HG03196 (cell line): ENCODE results near the gene CEP135.

Experiments
- ATAC-seq: cut with Tn5 transposase; IDR thresholded peaks from one replicate; pipeline ENCODE4 v1.9.1; 2021; ENCODE audit not compliant: unreplicated experiment

The CEP135 gene

DNA sequence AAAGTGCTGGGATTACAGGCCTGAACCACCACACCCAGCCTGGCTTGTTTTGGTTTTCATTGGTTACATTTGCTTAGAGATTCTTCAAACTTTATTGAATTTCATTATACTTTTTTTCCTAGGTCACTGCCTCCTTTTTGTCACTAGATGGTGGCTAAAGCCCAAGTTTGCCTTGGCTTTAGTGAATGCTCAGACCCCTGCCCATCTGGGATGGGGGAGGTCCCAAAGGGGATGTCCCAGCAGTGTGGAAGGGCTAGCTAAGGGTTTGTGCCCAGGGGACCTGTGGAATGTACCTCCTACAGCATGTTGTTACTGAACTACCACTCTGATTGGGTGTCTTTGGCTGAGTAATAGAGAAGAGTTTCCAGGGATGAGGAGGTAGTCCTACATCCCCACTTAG, 58.4 kb downstream of the CEP135 start:
- no peak for ATAC-seq

DNA sequence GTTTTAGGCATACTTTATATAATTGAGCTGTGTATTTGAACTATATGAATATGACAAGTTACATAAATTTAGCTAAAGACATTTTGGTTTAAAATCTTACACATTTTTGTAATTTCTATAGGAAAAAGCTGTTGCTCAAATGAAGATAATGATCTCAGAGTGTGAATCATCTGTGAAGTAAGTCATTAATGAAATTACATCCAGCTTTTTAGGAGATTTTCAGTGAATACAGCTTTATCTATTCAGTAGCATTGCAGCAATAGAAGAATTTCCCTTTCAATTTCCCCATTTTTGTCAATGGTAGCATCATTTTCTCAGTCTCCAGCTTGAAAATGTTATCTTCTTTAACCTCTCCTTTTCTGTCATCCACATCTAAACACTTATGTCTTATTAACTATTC, 59.5 kb downstream of the CEP135 start:
- ATAC-seq = no peak

DNA sequence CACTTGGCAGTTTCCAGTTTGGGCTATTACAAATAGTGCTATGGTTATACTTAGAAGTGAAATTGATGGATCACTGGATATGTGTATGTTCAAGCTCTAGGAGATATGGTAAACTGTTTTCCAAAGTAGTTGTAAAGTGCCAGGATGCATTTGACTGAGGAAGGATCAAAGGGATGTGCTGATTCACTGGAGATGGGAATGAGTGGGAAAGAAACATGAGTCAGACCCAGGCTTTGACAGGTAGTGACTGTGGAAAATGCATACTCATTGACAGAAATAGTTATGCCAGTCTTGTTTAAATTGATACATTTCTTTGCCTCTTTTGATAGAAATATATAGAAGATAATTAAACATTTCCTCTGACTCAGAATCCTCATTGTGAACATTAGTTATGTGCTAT, 77.9 kb downstream of the CEP135 start:
- no peak for ATAC-seq

DNA sequence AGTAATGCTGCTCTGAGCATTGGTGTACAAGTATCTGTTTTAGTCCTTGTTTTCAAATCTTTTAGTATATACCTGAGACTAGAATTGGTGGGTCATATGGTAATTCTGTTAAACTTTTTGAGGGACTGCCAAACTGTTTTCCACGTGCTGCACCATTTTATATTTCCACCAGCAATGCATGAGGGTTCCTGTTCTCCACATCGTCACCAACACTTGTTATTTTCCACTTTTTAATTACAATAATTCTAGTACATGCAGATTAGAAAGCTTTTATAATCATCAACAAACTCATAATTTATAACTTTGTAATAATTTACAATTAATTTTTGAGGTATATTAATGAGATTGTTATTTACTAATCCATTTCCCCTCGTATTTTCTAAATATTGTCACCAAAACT, 79.4 kb downstream of the CEP135 start:
- no peak for ATAC-seq

DNA sequence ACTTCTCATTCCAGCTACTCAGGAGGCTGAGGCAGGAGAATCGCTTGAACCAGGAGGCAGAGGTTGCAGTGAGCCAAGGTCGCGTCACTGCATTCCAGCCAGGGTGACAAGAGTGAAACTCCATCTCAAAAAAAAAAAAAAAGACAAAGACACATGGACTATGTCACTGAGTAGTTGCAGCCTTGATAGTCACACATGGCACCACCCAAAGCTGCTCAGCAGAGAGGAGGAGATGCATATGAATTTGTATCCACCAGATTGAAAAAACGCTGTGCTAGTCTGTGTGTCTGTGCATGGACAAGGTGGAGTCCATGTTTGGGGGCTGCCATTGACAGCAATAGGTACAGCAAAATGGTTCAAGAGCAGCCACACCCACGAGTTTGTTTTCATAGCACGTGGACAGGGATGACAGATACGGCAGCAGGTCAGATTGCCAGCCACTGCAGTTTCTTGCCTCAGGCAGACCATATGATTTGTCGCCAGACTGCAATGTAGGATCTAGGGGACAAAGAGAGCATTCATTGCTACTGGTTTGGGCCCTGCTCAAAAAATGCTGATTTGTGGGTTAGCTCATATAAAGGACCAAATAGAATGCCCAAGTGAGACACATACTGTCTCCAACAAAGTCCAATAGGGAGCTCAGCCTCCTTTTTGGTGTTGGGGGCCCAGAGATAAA, 89.9 kb downstream of the CEP135 start:
- ATAC-seq = no peak

DNA sequence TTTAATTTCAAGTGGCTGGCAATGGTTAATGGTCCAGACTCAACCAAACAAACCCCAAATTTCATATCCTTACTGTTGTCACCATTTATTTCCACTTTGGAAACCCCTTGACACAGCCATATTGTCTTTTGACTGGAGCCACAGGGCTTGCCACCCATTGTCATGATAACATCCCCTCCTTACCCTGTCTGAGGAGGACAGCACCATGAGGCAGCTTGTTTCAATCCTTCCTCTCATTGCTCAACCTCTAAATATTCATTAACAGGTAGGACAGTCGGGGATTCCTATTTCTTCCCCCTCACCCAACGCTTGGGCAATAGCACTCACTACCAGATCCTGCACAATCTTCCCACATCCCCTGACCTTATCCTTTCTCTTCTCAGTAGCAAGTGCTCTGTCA, 92.1 kb downstream of the CEP135 start:
- ATAC-seq = no peak

DNA sequence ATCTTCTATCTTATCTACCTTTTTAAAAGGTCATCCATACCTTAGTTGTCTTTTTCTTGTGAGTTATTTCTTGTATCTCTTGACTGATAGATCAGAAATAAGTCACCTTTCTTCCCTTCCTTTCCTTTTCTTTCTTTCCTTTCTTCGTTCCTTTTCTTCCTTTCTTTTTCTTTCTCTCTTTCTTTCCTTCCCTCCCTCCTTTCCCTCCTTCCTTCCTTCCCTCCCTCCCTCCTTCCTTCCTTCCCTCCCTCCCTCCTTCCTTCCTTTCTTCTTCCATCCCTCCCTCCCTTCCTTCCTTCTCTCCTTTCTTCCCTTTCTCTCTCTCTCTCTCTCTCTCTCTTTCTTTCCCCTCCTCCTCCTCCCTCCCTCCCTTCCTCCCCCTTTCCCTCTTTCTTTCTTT, 93.5 kb downstream of the CEP135 start:
- no peak for ATAC-seq

DNA sequence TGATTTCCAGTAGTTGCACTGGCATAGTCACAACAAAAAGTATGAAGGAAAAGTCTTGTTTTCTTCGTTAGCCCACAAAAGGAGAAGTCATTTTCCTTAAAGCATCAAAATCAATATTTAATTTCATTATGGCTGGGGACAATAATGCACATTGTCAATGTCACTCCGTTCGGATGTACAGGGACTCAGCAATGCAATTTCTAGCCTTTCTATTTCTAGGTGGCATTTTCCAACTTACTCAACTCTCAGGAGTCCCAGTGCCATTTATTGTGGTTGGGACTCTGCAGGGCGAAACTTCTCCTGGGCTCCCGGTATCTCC, 99.6 kb downstream of the CEP135 start:
- ATAC-seq = no peak

DNA sequence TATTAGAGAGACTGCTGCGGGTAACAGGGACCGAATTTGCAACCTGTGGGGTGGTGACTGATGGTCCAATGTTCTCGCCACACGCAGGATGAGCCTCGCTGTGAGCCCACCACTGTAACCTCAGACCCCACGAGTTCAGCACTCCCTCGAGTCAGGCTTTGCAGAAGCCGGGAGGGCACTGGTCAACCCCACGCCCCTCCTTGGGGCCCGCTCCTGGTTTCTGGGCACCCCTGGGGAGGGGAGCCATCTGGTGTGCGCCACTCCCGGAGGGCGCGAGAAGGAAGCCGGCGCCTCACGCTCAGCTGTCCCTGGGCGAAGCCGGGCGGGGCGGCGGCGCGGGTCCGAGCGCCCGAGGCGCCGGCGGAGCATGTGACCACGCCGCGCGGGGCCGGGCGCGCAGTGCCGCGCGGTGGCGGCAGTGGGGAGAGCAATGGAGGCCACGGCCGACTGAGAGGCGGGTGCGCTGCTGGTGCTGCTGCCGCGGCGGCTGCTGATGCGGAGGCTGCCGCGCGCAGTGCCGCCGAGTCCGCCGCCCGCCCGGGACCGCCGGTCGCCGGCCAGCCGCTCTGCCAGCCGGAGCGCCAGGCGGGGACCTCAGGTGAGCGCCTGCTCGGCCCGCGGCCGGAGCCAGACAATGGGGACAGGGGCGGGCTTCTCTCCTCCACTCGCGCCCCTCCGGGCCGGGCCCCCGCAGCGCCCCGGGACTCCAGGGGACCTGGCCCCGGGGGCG, 100.1 kb downstream of the CEP135 start:
- peak; percentile 97 for ATAC-seq

DNA sequence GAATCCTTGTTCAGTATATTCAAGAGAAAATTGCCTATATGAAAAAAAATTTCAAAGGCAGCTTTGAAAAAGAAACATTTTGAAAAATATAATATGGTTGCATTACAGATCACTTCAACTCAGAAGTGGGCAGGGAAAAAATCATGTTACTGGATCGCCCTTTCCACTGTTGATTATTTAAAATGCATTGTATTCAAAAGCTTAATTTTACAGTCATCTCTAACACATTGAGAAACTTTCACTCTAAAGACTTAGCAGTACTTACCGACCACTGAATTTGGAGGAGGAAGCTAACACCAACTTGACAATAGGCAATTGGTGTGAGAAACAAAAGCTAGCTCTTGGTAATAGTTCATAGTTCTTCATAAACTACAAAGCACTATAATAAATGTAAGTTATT, 101.9 kb downstream of the CEP135 start:
- ATAC-seq = no peak

DNA sequence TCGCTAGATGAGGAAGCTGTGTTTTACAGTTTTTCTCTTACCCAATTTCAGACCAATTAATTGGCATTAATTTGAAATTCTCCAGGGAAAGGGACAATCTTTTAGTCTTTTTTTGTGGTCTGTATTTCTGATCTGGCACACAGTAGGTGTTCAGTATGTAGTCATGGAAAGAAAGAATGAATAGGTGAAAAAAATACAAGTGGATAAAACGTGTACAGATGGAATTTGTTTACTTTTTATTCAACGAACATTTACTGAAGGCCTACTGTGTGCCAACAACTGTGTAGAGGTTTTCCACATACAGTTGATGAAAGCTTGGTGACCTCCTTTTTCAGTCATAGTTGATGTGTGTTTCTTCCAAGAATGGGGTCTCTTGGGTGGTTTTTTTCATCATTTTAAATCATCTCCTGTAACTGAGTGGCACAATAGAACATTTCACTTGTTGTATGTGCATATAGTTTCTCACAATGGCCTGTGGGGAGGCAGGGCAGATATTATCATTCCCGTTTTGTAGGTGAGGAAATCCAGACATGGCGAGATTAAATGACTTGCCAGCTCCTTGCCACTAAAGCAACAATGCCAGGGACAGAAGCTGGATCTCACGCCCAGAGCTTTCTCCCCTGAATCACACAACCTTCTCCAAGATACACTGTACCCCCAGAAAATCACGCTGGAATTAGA, 102.4 kb downstream of the CEP135 start:
- ATAC-seq = no peak

DNA sequence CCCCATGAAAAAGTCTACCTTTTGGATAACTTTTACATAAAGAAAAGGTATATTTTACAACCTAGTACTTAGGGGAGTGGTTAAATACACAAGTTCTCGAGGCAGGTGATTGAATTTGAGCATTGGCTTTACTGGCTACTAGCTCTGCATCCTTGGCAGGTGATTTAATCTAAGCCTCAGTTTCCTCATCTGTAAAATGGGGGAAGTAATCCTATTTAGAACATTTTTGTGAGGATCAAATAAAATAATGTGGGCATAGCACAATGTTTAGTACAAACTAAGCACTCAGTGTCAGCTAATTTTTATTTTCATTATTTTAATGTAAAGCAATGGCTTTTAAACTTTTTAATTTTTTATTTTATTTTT, 102.9 kb downstream of the CEP135 start:
- no peak for ATAC-seq

DNA sequence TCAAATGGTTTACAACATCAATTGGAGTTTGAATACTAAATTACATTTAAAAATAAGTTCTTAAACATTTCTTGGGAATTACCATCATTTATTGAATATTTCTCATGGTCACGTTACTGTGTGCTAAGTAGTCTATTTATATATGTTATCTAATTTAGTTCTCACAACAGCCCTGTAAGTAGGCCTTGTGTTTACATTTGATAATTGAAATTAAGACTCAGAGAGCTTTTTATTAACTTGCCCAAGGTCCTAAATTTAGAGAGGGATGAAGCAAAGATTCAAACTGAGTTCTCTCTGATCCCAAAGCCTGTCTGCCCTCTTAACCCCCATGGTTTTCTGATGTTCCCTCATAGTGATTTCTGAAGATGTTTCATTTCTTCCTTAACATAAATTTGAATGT, 103.7 kb downstream of the CEP135 start:
- no peak for ATAC-seq

DNA sequence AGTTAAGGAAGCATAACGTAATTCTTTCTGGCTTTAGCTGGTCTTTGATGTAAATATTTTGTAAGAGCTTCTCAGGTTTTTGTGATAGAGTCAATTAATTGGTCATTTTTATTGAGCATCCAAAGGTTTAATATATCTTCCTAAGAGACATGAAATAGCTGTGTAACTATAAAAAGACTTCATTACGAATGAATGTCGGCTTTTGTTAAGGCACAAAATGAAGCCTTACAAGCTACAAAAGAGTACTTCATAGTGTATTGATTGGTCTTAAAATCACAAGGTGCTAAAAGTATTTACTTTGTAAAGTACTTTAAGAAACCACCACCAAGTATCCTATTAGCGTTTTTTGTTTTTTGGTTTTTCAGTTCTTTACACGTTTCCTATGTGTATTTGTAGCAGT, 104.2 kb downstream of the CEP135 start:
- ATAC-seq = no peak

DNA sequence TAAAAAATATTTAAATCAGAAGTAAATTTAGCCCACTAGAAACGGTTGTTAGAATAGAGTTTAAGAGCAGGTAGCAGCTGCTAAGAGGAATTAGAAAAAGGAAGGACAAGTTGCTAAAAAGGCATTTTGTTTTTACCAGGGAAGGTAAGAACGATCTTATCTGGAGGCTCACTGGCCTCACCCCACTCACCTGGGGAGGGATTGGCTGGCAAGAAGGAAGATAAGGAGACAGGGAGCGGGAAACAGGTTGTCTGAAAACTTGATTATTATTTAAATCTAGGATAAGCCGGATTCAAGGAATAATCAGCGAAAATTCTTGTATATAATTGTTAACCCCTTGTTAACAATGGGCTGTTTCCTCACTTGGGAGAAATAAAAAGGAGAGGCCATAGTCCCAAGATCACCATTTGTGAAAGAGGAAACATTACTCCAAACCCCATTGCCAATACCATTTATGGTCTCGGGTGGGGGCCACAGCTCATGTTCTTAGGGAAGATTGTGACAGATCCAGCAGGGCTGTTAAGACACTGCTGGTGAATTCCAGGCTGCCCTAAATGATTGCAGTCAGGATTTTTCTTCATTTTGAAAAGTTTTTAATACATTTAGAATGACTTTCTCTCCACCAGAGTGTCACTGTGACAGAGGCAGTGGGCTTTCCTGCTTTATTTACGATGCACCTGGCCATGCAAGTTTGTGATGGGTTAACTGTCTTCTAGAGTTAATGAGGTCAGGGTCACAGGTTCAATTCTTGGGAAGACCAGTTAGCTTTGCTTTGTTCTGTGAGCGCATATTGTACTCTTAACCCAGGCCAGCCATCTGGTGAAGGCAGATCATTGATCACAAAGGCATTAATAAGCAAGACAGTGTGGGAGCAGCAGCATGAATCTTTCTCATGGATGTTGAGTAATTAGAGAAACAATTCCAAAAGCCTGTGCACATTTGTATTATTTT, 106.6 kb downstream of the CEP135 start:
- no peak for ATAC-seq

DNA sequence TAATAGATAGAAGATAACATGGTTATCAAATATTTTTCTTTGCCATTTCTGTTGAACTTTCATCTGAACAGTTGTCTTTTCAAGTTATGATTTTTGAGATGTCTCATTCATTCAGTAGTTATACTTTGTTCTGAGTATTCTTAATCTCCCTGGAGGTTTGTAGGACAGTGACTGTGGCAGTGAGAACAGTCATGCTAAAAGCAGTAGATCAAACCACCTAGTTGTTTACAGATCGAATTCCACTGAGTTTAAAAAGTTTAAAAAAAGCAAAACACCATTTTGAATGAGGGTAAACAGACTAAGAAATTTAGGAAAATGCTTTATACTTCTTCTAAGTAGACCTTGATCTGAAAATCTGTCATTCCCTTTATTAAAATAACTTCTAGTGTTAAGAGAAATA, 107.2 kb downstream of the CEP135 start:
- ATAC-seq = no peak

DNA sequence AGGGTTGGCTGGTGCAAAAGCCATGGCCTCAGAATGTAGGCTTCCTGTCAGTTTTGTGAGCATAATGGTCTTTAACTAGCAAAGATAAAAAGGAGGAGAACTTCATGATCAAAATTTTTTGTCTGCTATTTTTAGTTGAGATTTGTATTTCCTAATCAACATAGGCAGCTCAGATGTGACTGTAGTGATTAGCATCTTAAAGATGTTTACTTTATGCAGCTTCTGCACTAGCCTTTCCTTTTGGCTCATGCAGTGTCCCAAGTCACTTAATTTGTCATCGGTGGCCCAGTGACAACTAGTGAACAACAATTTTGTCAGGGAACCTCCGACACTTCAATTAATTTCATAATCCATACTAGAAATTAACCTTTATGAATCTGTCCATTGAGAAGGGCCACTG, 109.8 kb downstream of the CEP135 start:
- ATAC-seq = no peak

DNA sequence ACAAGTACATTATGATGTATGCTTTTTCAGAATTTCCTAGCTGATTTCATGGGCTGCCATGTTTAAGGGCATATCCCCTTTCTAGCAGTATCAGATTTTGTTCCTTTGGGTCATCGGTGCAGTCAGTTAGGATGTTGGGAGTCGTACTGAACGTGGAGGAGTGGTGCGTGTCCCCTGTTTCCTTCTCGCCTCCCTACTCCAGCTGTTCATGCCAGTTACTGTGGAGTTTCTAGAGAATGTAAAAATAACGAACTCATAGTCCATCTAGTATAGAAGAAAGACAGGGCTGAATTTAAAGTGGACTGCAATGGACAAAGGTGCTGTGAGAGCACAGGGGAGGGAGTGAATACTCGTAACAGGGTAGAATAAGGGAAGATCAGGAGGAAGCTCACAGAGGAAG, 111.3 kb downstream of the CEP135 start:
- ATAC-seq = no peak

DNA sequence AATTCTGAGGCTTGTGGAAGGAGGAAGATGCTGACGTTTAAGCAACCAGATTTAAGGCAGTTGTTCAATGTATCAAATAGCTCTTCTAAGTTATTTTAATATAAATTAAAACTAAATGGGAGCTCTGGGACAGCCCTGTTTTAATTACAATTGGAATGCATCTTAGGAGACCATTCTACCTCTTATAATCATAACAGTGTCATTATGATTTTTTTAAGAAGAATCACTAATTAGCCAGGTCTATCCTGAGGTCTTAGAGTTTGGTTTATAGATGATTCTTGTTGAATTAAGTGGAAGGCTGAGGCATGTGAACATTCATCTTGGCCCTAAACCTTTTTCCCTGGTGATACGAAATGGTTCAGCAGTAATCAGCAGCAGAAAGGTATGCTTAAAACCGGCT, 113.4 kb downstream of the CEP135 start:
- no peak for ATAC-seq

DNA sequence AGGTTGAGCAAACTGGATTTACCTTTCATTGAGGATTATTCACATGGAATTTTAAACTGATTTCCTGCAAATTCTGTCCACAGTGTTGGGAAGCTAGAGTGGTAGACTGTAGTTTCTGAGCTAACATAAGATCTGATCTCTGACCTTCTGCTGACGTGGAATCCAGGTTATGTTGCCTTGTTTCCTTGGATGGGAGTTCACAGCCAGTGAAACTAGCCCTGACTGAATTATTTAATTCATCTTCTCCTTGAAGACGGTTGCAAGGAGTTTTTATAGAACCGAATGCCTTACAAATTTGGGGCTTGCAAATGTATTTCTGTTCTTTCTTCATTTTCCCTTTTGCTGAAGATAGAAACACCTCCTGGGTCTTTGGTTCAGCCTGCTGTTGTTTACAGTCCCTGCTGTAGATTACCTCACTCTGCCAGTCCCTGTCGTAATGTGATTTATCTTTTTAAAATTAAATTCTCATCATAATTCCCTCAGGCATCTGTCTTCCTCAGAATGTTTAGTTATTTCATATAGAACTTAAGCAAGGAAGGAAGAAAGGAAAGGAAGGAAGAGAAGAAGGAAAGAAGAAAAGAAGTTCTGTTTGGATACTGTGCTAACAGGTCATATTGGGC, 113.9 kb downstream of the CEP135 start:
- no peak for ATAC-seq

DNA sequence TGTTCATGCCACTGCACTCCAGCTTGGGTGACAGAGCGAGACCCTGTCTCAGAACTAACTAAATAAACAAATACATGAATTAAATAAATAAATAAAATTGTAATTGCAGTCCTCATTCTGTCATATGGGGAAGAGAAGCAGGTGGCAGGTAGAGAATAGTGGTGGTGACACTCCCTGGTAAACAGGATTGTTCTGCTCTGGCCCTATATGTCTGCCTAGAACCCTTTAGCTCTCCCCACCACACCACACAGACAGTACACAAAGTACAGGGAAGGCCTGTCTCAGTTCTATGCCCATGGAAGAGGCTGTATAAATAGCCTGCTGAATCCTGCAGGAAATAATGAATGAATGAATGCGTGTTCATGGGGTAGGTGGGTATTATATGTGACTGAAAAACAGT, 117.7 kb downstream of the CEP135 start:
- ATAC-seq = no peak
